ENCODE results near the gene PPA1. TPM values are rescaled to one million over a fixed set of nuclear protein-coding genes. Genes with fewer than 3 reads are reported as not detected.

Gene PPA1
- total RNA-seq, 1 donor, result 219 TPM

GRCh38 chr10:70167246-70167645 is 66.0 kb downstream of the PPA1 start:
- H3K36me3 ChIP-seq (ENCODE audit: insufficient read depth, low read length), result peaks cover 38% of the 10 kb centered on the region
- no peak overlapping the region for H3K4me3 ChIP-seq (ENCODE audit: insufficient read depth, low read length)
- TF ChIP-seq CTCF (IDR thresholded peaks at IDR 0.05; ENCODE audit: extremely low read depth, low read depth, low read length), result no peak
- DNase-seq (ENCODE audit: insufficient read length, low spot score, missing footprints), result no peak
- peaks cover 71% of the 10 kb centered on the region for H4K20me1 ChIP-seq (ENCODE audit: insufficient read depth, low read length)
- H3K4me1 ChIP-seq (ENCODE audit: insufficient read depth, low read length), result peaks cover 42% of the 10 kb centered on the region
- peaks cover 80% of the 10 kb centered on the region for H3K79me2 ChIP-seq (ENCODE audit: insufficient read depth, low read length)
- no peaks in the 10 kb centered on the region for H3K9me3 ChIP-seq (ENCODE audit: low read depth, low read length)
- peak overlapping the region; percentile 23 for H3K4me2 ChIP-seq (ENCODE audit: insufficient read depth, low read length)
- no peak overlapping the region for H2AFZ ChIP-seq (ENCODE audit: low read length)
- H3K27ac ChIP-seq (ENCODE audit: low read depth, low read length), result no peak overlapping the region
- no peaks in the 10 kb centered on the region for H3K27me3 ChIP-seq (ENCODE audit: insufficient read depth, low read length)

GRCh38 chr10:70166394-70166793 is 66.8 kb downstream of the PPA1 start:
- H2AFZ ChIP-seq (ENCODE audit: low read length), result no peak overlapping the region
- no peak for TF ChIP-seq CTCF (IDR thresholded peaks at IDR 0.05; ENCODE audit: extremely low read depth, low read depth, low read length)
- peaks cover 88% of the 10 kb centered on the region for H3K79me2 ChIP-seq (ENCODE audit: insufficient read depth, low read length)
- no peak overlapping the region for H3K4me2 ChIP-seq (ENCODE audit: insufficient read depth, low read length)
- no peaks in the 10 kb centered on the region for H3K9me3 ChIP-seq (ENCODE audit: low read depth, low read length)
- peaks cover 46% of the 10 kb centered on the region for H3K36me3 ChIP-seq (ENCODE audit: insufficient read depth, low read length)
- peaks cover 49% of the 10 kb centered on the region for H3K4me1 ChIP-seq (ENCODE audit: insufficient read depth, low read length)
- H3K27me3 ChIP-seq (ENCODE audit: insufficient read depth, low read length), result no peaks in the 10 kb centered on the region
- H3K4me3 ChIP-seq (ENCODE audit: insufficient read depth, low read length), result no peak overlapping the region
- no peak for DNase-seq (ENCODE audit: insufficient read length, low spot score, missing footprints)
- H4K20me1 ChIP-seq (ENCODE audit: insufficient read depth, low read length), result peaks cover 79% of the 10 kb centered on the region
- H3K27ac ChIP-seq (ENCODE audit: low read depth, low read length), result no peak overlapping the region

GRCh38 chr10:70164163-70164562 is 69.1 kb downstream of the PPA1 start:
- Histone ChIP-seq H3K4me2 (ENCODE audit: insufficient read depth, low read length) (peak overlapping the region; percentile 21), H2AFZ (ENCODE audit: low read length) (no peak overlapping the region), H3K4me1 (ENCODE audit: insufficient read depth, low read length) (peaks cover 49% of the 10 kb centered on the region), H3K27ac (ENCODE audit: low read depth, low read length) (no peak overlapping the region), H3K79me2 (ENCODE audit: insufficient read depth, low read length) (peaks cover 98% of the 10 kb centered on the region), H3K27me3 (ENCODE audit: insufficient read depth, low read length) (no peaks in the 10 kb centered on the region), H3K4me3 (ENCODE audit: insufficient read depth, low read length) (no peak overlapping the region), H3K9me3 (ENCODE audit: low read depth, low read length) (no peaks in the 10 kb centered on the region), H3K36me3 (ENCODE audit: insufficient read depth, low read length) (peaks cover 68% of the 10 kb centered on the region), H4K20me1 (ENCODE audit: insufficient read depth, low read length) (peaks cover 91% of the 10 kb centered on the region)
- TF ChIP-seq CTCF (IDR thresholded peaks at IDR 0.05; ENCODE audit: extremely low read depth, low read depth, low read length), result no peak
- DNase-seq (ENCODE audit: insufficient read length, low spot score, missing footprints), result no peak

GRCh38 chr10:70163448-70163847 is 69.8 kb downstream of the PPA1 start:
- H3K27me3 ChIP-seq (ENCODE audit: insufficient read depth, low read length), result no peaks in the 10 kb centered on the region
- TF ChIP-seq CTCF (IDR thresholded peaks at IDR 0.05; ENCODE audit: extremely low read depth, low read depth, low read length), result no peak
- peaks cover 72% of the 10 kb centered on the region for H3K36me3 ChIP-seq (ENCODE audit: insufficient read depth, low read length)
- H3K4me1 ChIP-seq (ENCODE audit: insufficient read depth, low read length), result peaks cover 49% of the 10 kb centered on the region
- no peak overlapping the region for H2AFZ ChIP-seq (ENCODE audit: low read length)
- no peak overlapping the region for H3K4me3 ChIP-seq (ENCODE audit: insufficient read depth, low read length)
- H3K4me2 ChIP-seq (ENCODE audit: insufficient read depth, low read length), result peak overlapping the region; percentile 39
- peaks cover 95% of the 10 kb centered on the region for H3K79me2 ChIP-seq (ENCODE audit: insufficient read depth, low read length)
- no peak overlapping the region for H3K27ac ChIP-seq (ENCODE audit: low read depth, low read length)
- DNase-seq (ENCODE audit: insufficient read length, low spot score, missing footprints), result no peak
- peaks cover 84% of the 10 kb centered on the region for H4K20me1 ChIP-seq (ENCODE audit: insufficient read depth, low read length)
- no peaks in the 10 kb centered on the region for H3K9me3 ChIP-seq (ENCODE audit: low read depth, low read length)
